Measurements from ENCODE around the gene CLCF1. TPM values are rescaled to one million over a fixed set of nuclear protein-coding genes. Genes with fewer than 3 reads are reported as not detected.

The CLCF1 gene
- total and polyA plus RNA-seq, 8 donors = 7.3 to 15.3 (median 11.9) TPM

GRCh38 chr11:67355023-67355793, 18.2 kb downstream of the CLCF1 start:
- H3K9me3 ChIP-seq = no peaks in the 10 kb centered on the region
- TF ChIP-seq CTCF (IDR thresholded peaks at IDR 0.05) = no peak
- H3K36me3 ChIP-seq = no peaks in the 10 kb centered on the region
- ATAC-seq = no peak
- H3K27ac ChIP-seq = peak overlapping the region; percentile 98 to 100
- intact Hi-C loops (cut with DNase I) = no loop called here
- H3K4me1 ChIP-seq = peaks cover 31 to 67% of the 10 kb centered on the region in 2 donors
- H3K4me3 ChIP-seq = no peak overlapping the region
- H3K27me3 ChIP-seq = no peaks in the 10 kb centered on the region
- DNase-seq = no peak

- peak overlapping the region; percentile 98 to 100 for H3K27ac ChIP-seq
- peak; percentile 5 for ATAC-seq
- intact Hi-C loops (cut with DNase I) = loop anchor here in 1 of 2 donors (5.0 kb wide), 1 partner anchor 33 kb away; no protein-coding TSS in a partner anchor
- H3K4me1 ChIP-seq = peaks cover 31 to 67% of the 10 kb centered on the region in 2 donors
- H3K9me3 ChIP-seq = no peaks in the 10 kb centered on the region
- no peaks in the 10 kb centered on the region for H3K36me3 ChIP-seq
- no peaks in the 10 kb centered on the region for H3K27me3 ChIP-seq
- peak overlapping the region; percentile 16 to 77 for H3K4me3 ChIP-seq
- DNase-seq = peak in 1 of 4 donors; percentile 79
- TF ChIP-seq CTCF (IDR thresholded peaks at IDR 0.05) = no peak
These were observed 19.0 kb downstream of the CLCF1 start for GRCh38 chr11:67354075-67355022.

- ATAC-seq (peak; percentile 89), DNase-seq (peak; percentile 92 to 99 (median 96))
- Histone ChIP-seq H3K27me3 (no peaks in the 10 kb centered on the region), H3K9me3 (no peaks in the 10 kb centered on the region), H3K4me1 (peaks cover 31 to 67% of the 10 kb centered on the region in 2 donors), H3K4me3 (peak within 1 kb of the TSS; percentile 56 to 77), H3K27ac (peak within 1 kb of the TSS; percentile 98 to 100), H3K36me3 (no peaks in the 10 kb centered on the region)
- intact Hi-C loops (cut with DNase I) = loop anchor here in 1 of 2 donors (5.0 kb wide), 1 partner anchor 34 kb away; no protein-coding TSS in a partner anchor
- no peak for TF ChIP-seq CTCF (IDR thresholded peaks at IDR 0.05)
These were observed 19.9 kb downstream of the CLCF1 start, which contains the start of gene POLD4 for GRCh38 chr11:67353317-67354074. Gene POLD4 (minus strand): TSS chr11:67353546. CDS start chr11:67353399, 147 bp downstream.

GRCh38 chr11:67352546-67353316, 20.7 kb downstream of the CLCF1 start:
- H3K36me3 ChIP-seq = no peaks in the 10 kb centered on the region
- intact Hi-C loops (cut with DNase I) = loop anchor here in 1 of 2 donors (5.0 kb wide), 1 partner anchor 35 kb away; no protein-coding TSS in a partner anchor
- H3K9me3 ChIP-seq = no peaks in the 10 kb centered on the region
- H3K27me3 ChIP-seq = no peaks in the 10 kb centered on the region
- no peak for TF ChIP-seq CTCF (IDR thresholded peaks at IDR 0.05)
- peak in 2 of 4 donors; percentile 72 to 93 for DNase-seq
- peak overlapping the region; percentile 56 to 77 for H3K4me3 ChIP-seq
- ATAC-seq = peak; percentile 30
- H3K27ac ChIP-seq = peak overlapping the region; percentile 98 to 100
- H3K4me1 ChIP-seq = peaks cover 31 to 61% of the 10 kb centered on the region in 2 donors
